Measurements from ENCODE around the gene CCDC187.

The CCDC187 gene

GRCh38 chr9:136273244-136273865 is 30.5 kb downstream of the CCDC187 start:
- H3K27ac ChIP-seq = no peak overlapping the region
- TF ChIP-seq ZFX (IDR thresholded peaks at IDR 0.05) (no peak), CTCF (conservative IDR thresholded peaks at IDR 0.05) (no peak)

GRCh38 chr9:136270173-136270705 is 33.7 kb downstream of the CCDC187 start:
- no peak overlapping the region for H3K27ac ChIP-seq
- TF ChIP-seq CTCF (conservative IDR thresholded peaks at IDR 0.05) (no peak), ZFX (IDR thresholded peaks at IDR 0.05) (no peak)

GRCh38 chr9:136268735-136269134 is 35.2 kb downstream of the CCDC187 start:
- TF ChIP-seq ZFX (IDR thresholded peaks at IDR 0.05) (no peak), CTCF (conservative IDR thresholded peaks at IDR 0.05) (no peak)
- no peak overlapping the region for H3K27ac ChIP-seq

- TF ChIP-seq ZFX (IDR thresholded peaks at IDR 0.05) (no peak), CTCF (conservative IDR thresholded peaks at IDR 0.05) (no peak)
- no peak overlapping the region for H3K27ac ChIP-seq
Observed at GRCh38 chr9:136268318-136268717, 35.6 kb downstream of the CCDC187 start.

GRCh38 chr9:136267261-136268111 is 36.4 kb downstream of the CCDC187 start:
- TF ChIP-seq CTCF (conservative IDR thresholded peaks at IDR 0.05) (no peak; the same call in 1 of the 2 replicates), ZFX (IDR thresholded peaks at IDR 0.05) (peak; percentile 38; the same call in 1 of the 2 replicates)
- peak overlapping the region; percentile 59 for H3K27ac ChIP-seq

- peak overlapping the region; percentile 59; the same call in 1 of the 2 replicates for H3K27ac ChIP-seq
Observed at GRCh38 chr9:136266641-136267040, 37.3 kb downstream of the CCDC187 start.

GRCh38 chr9:136265561-136266355 is 38.1 kb downstream of the CCDC187 start:
- TF ChIP-seq ZFX (IDR thresholded peaks at IDR 0.05) (no peak), CTCF (conservative IDR thresholded peaks at IDR 0.05) (no peak)
- H3K27ac ChIP-seq = no peak overlapping the region
